Omental fat pad (tissue), 4 donors: ENCODE data around the gene C20orf141. TPM values are rescaled to one million over a fixed set of nuclear protein-coding genes. Genes with fewer than 3 reads are reported as not detected.

ENCODE experiments used
- ATAC-seq: fragments of 150-250 bp; one replicate; pipeline ENCODE4 v1.9.1; 2016; ENCODE audit warnings: mild to moderate bottlenecking, moderate library complexity; ENCODE audit not compliant: low FRiP score
- DNase-seq: peaks from one replicate; pipeline ENCODE4 v3.0.0-alpha.2; 2019; ENCODE audit warnings: low spot score
- CTCF ChIP-seq, 3 donors: fragments of 450-650 bp; IDR thresholded peaks; one replicate each; pipeline ENCODE4 v1.5.1; 2016 to 2017; ENCODE audit warnings: antibody characterized with exemption in 3 of 3, mild to moderate bottlenecking in 3 of 3, moderate library complexity in 2 of 3
- total RNA-seq, 4 donors: library from RNA; depleted of rRNA; stranded (reverse); fragments of >200 nt; gene quantifications; one replicate each; pipeline ENCODE4 v1.1.0, GENCODE V29; 2016

Gene C20orf141
- total RNA-seq, 4 donors from 2014 or later, result 1.2 to 1.4 TPM; not detected in 2

- no peak for ATAC-seq
- TF ChIP-seq CTCF (IDR thresholded peaks at IDR 0.05), result no peak
- no peak for DNase-seq
Observed at GRCh38 chr20:2849529-2849928, 34.7 kb downstream of the C20orf141 start.

DNA sequence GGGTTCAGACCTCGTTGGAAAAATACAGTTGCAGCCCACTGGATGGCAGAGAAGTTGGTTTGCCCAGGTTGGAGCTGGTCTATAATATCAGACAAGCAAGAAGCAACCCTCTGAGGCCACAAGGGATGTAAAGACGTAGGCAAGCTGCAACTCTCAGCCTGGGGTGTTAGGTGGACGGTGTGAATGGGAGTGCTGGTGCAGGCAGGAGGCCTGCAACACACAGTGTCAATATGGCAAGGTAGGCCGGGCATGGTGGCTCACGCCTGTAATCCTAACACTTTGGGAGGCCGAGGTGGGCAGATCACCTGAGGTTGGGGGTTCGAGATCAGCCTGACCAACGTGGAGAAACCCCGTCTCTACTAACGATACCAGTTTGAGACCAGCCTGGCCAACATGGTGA is 36.3 kb downstream of the C20orf141 start:
- ATAC-seq, result no peak
- no peak for DNase-seq
- TF ChIP-seq CTCF (IDR thresholded peaks at IDR 0.05), result no peak

- no peak for TF ChIP-seq CTCF (IDR thresholded peaks at IDR 0.05)
- DNase-seq (no peak), ATAC-seq (no peak)
Observed at GRCh38 chr20:2858591-2858990, 43.8 kb downstream of the C20orf141 start.

- DNase-seq (no peak), ATAC-seq (no peak)
- no peak for TF ChIP-seq CTCF (IDR thresholded peaks at IDR 0.05)
Observed at GRCh38 chr20:2859330-2860121, 44.7 kb downstream of the C20orf141 start.

DNA sequence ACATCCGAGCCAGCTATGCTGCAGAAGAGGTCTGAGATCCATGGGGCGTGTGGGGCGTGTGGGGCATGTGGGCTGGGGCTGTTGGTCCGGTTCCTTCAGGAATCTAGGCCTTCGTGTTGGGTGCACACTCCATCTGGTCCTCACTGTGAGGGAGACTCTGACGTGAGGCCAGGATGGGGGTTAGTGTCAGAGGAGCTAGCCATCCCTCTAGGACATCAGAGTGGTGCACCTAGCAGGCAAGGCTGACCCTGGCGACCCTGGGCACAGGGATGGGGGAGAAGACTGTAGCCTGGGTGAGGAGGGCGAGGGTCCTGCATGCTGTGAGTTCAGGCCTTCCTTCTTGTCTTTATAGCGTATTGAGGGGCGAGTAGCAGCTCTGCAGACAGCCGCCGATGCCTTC is 49.8 kb downstream of the C20orf141 start:
- DNase-seq (no peak), ATAC-seq (no peak)
- no peak for TF ChIP-seq CTCF (IDR thresholded peaks at IDR 0.05)

GRCh38 chr20:2865101-2865500 is 50.3 kb downstream of the C20orf141 start:
- TF ChIP-seq CTCF (IDR thresholded peaks at IDR 0.05), result no peak
- DNase-seq (no peak), ATAC-seq (no peak)

Other genes starting within 250 kb of the C20orf141 start
- 100 to 1,000 TPM in 2 of 4 donors, 10 to 100 TPM in 2; 77.3 to 463 (median 96.6) TPM for gene NOP56, start 162.4 kb upstream of the C20orf141 start, total RNA-seq
- 100 to 1,000 TPM in 3 of 4 donors, 10 to 100 TPM in 1; 90.3 to 122 (median 103) TPM for gene IDH3B, start 150.8 kb upstream of the C20orf141 start, total RNA-seq
- 1 to 10 TPM; 1.3 to 7.5 (median 5.4) TPM for gene EBF4, start 122.2 kb upstream of the C20orf141 start, total RNA-seq
- gene CPXM1, start 14.4 kb upstream of the C20orf141 start, total RNA-seq, result 10 to 100 TPM; 22.1 to 74.1 (median 32.3) TPM
- not detected for gene TMEM239, start 1.4 kb downstream of the C20orf141 start, total RNA-seq
- gene PCED1A, start 25.7 kb downstream of the C20orf141 start, total RNA-seq, result 10 to 100 TPM; 21.5 to 46.7 (median 33.3) TPM
- 10 to 100 TPM; 24.0 to 34.0 (median 27.7) TPM for gene VPS16, start 25.8 kb downstream of the C20orf141 start, total RNA-seq
- 10 to 100 TPM; 55.0 to 78.0 (median 68.2) TPM for gene PTPRA, start 58.5 kb downstream of the C20orf141 start, total RNA-seq
- gene GNRH2, start 228.6 kb downstream of the C20orf141 start, total RNA-seq, result not detected
- 10 to 100 TPM; 35.5 to 43.2 (median 37.7) TPM for gene MRPS26, start 231.1 kb downstream of the C20orf141 start, total RNA-seq